Calu3 (cell line): ENCODE results near the gene CCND2. TPM values are rescaled to one million over a fixed set of nuclear protein-coding genes. Genes with fewer than 3 reads are reported as not detected.

ENCODE experiments used
- BruUV-seq: library from RNA; stranded (reverse); fragments of 400-500 nt; replicated peaks from 2 replicates; lab custom pipeline; 2021; lab: Mats Ljungman, UMichigan
- CTCF ChIA-PET: fragments of 300-600 bp; sonication (Branson Sonifier 250); formaldehyde crosslinking; loops from one replicate; lab custom pipeline; 2022; ENCODE audit warnings: antibody characterized with exemption; lab: Charles Lee
- DNase-seq: peaks from one replicate; pipeline ENCODE4 v3.0.0; 2022
- H3K27ac Mint-ChIP-seq: one replicate; pipeline ENCODE4 v1.8.0; 2022; ENCODE audit warnings: mixed read lengths; ENCODE audit not compliant: unreplicated experiment
- H3K27me3 Mint-ChIP-seq: one replicate; pipeline ENCODE4 v1.8.0; 2022; ENCODE audit warnings: mixed read lengths; ENCODE audit not compliant: unreplicated experiment
- H3K36me3 Mint-ChIP-seq: one replicate; pipeline ENCODE4 v1.8.0; 2022; ENCODE audit warnings: mild to moderate bottlenecking, moderate library complexity, mixed read lengths; ENCODE audit not compliant: insufficient read depth, unreplicated experiment
- H3K4me1 Mint-ChIP-seq: one replicate; pipeline ENCODE4 v1.8.0; 2022; ENCODE audit warnings: mild to moderate bottlenecking, low read depth, mixed read lengths; ENCODE audit not compliant: unreplicated experiment
- H3K4me3 Mint-ChIP-seq: one replicate; pipeline ENCODE4 v1.8.0; 2022; ENCODE audit warnings: mild to moderate bottlenecking, low read depth, moderate library complexity, mixed read lengths; ENCODE audit not compliant: unreplicated experiment
- H3K9me3 Mint-ChIP-seq: one replicate; pipeline ENCODE4 v1.8.0; 2022; ENCODE audit warnings: low read depth, mixed read lengths; ENCODE audit not compliant: unreplicated experiment
- intact Hi-C: fragments of 100-400 bp; cut with micrococcal nuclease; formaldehyde crosslinking; loops from one replicate; pipeline ENCODE4 v1.10.0; 2022; ENCODE audit not compliant: unreplicated experiment
- total RNA-seq: library from RNA; stranded (reverse); gene quantifications from 2 replicates; pipeline ENCODE4 v1.2.3, GENCODE V29; 2022
- TF ChIP-seq, protein P1 (sequence below): fragments of 200-600 bp; IDR thresholded peaks from one replicate; pipeline ENCODE4 v1.8.0; 2022; ENCODE audit warnings: antibody characterized with exemption; ENCODE audit not compliant: unreplicated experiment

Gene CCND2
- total RNA-seq, 1 experiment from 2014 or later: 0.07 TPM

GRCh38 chr12:4240161-4240783 lies 33.3 kb upstream of the CCND2 start:
- no TSS peak for BruUV-seq
- no peak overlapping the region for H3K27ac Mint-ChIP-seq

GRCh38 chr12:4240981-4241380 lies 32.6 kb upstream of the CCND2 start:
- peaks cover 7% of the 10 kb centered on the region for H3K9me3 Mint-ChIP-seq
- H3K27me3 Mint-ChIP-seq: peaks cover 78% of the 10 kb centered on the region
- H3K4me1 Mint-ChIP-seq: no peaks in the 10 kb centered on the region
- CTCF ChIA-PET: no interaction called here
- DNase-seq: no peak
- TF ChIP-seq, protein P1, sequence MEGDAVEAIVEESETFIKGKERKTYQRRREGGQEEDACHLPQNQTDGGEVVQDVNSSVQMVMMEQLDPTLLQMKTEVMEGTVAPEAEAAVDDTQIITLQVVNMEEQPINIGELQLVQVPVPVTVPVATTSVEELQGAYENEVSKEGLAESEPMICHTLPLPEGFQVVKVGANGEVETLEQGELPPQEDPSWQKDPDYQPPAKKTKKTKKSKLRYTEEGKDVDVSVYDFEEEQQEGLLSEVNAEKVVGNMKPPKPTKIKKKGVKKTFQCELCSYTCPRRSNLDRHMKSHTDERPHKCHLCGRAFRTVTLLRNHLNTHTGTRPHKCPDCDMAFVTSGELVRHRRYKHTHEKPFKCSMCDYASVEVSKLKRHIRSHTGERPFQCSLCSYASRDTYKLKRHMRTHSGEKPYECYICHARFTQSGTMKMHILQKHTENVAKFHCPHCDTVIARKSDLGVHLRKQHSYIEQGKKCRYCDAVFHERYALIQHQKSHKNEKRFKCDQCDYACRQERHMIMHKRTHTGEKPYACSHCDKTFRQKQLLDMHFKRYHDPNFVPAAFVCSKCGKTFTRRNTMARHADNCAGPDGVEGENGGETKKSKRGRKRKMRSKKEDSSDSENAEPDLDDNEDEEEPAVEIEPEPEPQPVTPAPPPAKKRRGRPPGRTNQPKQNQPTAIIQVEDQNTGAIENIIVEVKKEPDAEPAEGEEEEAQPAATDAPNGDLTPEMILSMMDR: no peak
- no peaks in the 10 kb centered on the region for H3K36me3 Mint-ChIP-seq
- H3K27ac Mint-ChIP-seq: no peak overlapping the region
- no peak overlapping the region for H3K4me3 Mint-ChIP-seq
- no TSS peak for BruUV-seq
- intact Hi-C loops: no loop called here

More at GRCh38 chr12:4240161-4240783, 33.3 kb upstream of the CCND2 start:
- H3K4me3 Mint-ChIP-seq: no peak overlapping the region
- intact Hi-C loops: no loop called here
- H3K27me3 Mint-ChIP-seq: peaks cover 78% of the 10 kb centered on the region
- TF ChIP-seq, protein P1: no peak
- peaks cover 7% of the 10 kb centered on the region for H3K9me3 Mint-ChIP-seq
- CTCF ChIA-PET: no interaction called here
- no peaks in the 10 kb centered on the region for H3K4me1 Mint-ChIP-seq
- DNase-seq: no peak
- H3K36me3 Mint-ChIP-seq: no peaks in the 10 kb centered on the region

GRCh38 chr12:4241592-4241991 lies 32.0 kb upstream of the CCND2 start:
- TF ChIP-seq, protein P1: no peak

GRCh38 chr12:4242595-4242994 lies 31.0 kb upstream of the CCND2 start:
- Mint-ChIP-seq H3K27me3 (peaks cover 67% of the 10 kb centered on the region), H3K27ac (no peak overlapping the region), H3K9me3 (peaks cover 7% of the 10 kb centered on the region), H3K36me3 (no peaks in the 10 kb centered on the region), H3K4me3 (no peak overlapping the region), H3K4me1 (no peaks in the 10 kb centered on the region)
- DNase-seq: no peak
- BruUV-seq: no TSS peak
- TF ChIP-seq, protein P1: no peak
- intact Hi-C loops: no loop called here
- CTCF ChIA-PET: no interaction called here

More at GRCh38 chr12:4241592-4241991, 32.0 kb upstream of the CCND2 start:
- Mint-ChIP-seq H3K36me3 (no peaks in the 10 kb centered on the region), H3K27ac (no peak overlapping the region), H3K4me1 (no peaks in the 10 kb centered on the region), H3K27me3 (peaks cover 74% of the 10 kb centered on the region), H3K4me3 (no peak overlapping the region), H3K9me3 (peaks cover 7% of the 10 kb centered on the region)
- CTCF ChIA-PET: no interaction called here
- intact Hi-C loops: no loop called here
- DNase-seq: no peak
- no TSS peak for BruUV-seq
